Keratinocyte (primary cell): ENCODE results near the gene SDR9C7. TPM values are rescaled to one million over a fixed set of nuclear protein-coding genes. Genes with fewer than 3 reads are reported as not detected.
"Not testable (repeated sequence)": the region's sequence is repeated elsewhere in the genome, so short reads cannot be mapped to it uniquely, and the experiment has no call there.

ENCODE experiments used
- DNase-seq: peaks from one replicate; pipeline ENCODE4 v3.0.0-alpha.2; 2011; ENCODE audit warnings: low read depth, missing footprints, low spot score
- FAIRE-seq: peaks from 2 replicates; lab custom pipeline; 2011; peaks lifted over from hg19 to GRCh38; lab: Jason Lieb, UNC
- H2AFZ ChIP-seq: 2 replicates; pipeline ENCODE4 v1.6.0; 2012; ENCODE audit warnings: low read length, control low read depth, inconsistent platforms; ENCODE audit not compliant: control insufficient read depth
- H3K27ac ChIP-seq: 2 replicates; pipeline ENCODE4 v1.5.1; 2011; ENCODE audit warnings: low read length; ENCODE audit not compliant: control insufficient read depth, insufficient read depth
- H3K27me3 ChIP-seq: 3 replicates; pipeline ENCODE4 v1.6.0; 2011; ENCODE audit warnings: low read length; ENCODE audit not compliant: control insufficient read depth, insufficient read depth; ENCODE audit errors: extremely low read depth
- H3K36me3 ChIP-seq, 2 experiments: 2 replicates in 1 of 2; 3 replicates in 1 of 2; pipeline ENCODE4 v1.5.1; 2011; ENCODE audit warnings: low read length in 2 of 2, mild to moderate bottlenecking in 1 of 2; ENCODE audit not compliant: control insufficient read depth in 2 of 2, insufficient read depth in 2 of 2; ENCODE audit errors: extremely low read depth in 1 of 2
- H3K4me1 ChIP-seq: 3 replicates; pipeline ENCODE4 v1.5.1; 2011; ENCODE audit warnings: low read length; ENCODE audit not compliant: control insufficient read depth, insufficient read depth; ENCODE audit errors: extremely low read depth
- H3K4me2 ChIP-seq: 3 replicates; pipeline ENCODE4 v1.6.0; 2011; ENCODE audit warnings: low read depth, low read length; ENCODE audit not compliant: control insufficient read depth, insufficient read depth; ENCODE audit errors: extremely low read depth
- H3K4me3 ChIP-seq, 3 experiments: fragments of 200-600 bp in 1 of 3; sonication (generic) in 1 of 3; 2 replicates in 2 of 3; 3 replicates in 1 of 3; pipeline ENCODE4 v1.5.1; 2011 to 2016; ENCODE audit warnings: low read length in 3 of 3, mild to moderate bottlenecking in 3 of 3, control low read depth in 2 of 3, inconsistent platforms in 1 of 3, low read depth in 1 of 3, mixed read lengths in 1 of 3, mixed run types in 1 of 3, moderate library complexity in 1 of 3; ENCODE audit not compliant: control insufficient read depth in 2 of 3, insufficient read depth in 2 of 3; ENCODE audit errors: extremely low read depth in 1 of 3
- H3K79me2 ChIP-seq: 2 replicates; pipeline ENCODE4 v1.6.0; 2012; ENCODE audit warnings: low read length; ENCODE audit not compliant: control insufficient read depth, insufficient read depth
- H3K9ac ChIP-seq: 3 replicates; pipeline ENCODE4 v1.6.0; 2011; ENCODE audit warnings: low read length; ENCODE audit not compliant: control insufficient read depth, insufficient read depth; ENCODE audit errors: extremely low read depth
- H3K9me1 ChIP-seq: 3 replicates; pipeline ENCODE4 v1.6.0; 2011; ENCODE audit warnings: low read length; ENCODE audit not compliant: control insufficient read depth, insufficient read depth; ENCODE audit errors: extremely low read depth
- H3K9me3 ChIP-seq: 2 replicates; pipeline ENCODE4 v1.5.1; 2012; ENCODE audit warnings: low read depth, low read length; ENCODE audit not compliant: control insufficient read depth
- H4K20me1 ChIP-seq: 3 replicates; pipeline ENCODE4 v1.6.0; 2011; ENCODE audit warnings: low read length; ENCODE audit not compliant: control insufficient read depth, insufficient read depth; ENCODE audit errors: extremely low read depth
- CTCF ChIP-seq, 3 experiments: IDR thresholded peaks in 1 of 3; conservative IDR thresholded peaks in 1 of 3; optimal IDR thresholded peaks in 1 of 3; 2 replicates in 2 of 3; 3 replicates in 1 of 3; pipeline versions ENCODE3 to v1.5.1; 2011; ENCODE audit warnings: low read length in 3 of 3, mild to moderate bottlenecking in 3 of 3, moderate library complexity in 2 of 3, control low read depth in 1 of 3, inconsistent platforms in 1 of 3; ENCODE audit not compliant: insufficient read depth in 2 of 3; ENCODE audit errors: extremely low read depth in 1 of 3
- EZH2 ChIP-seq: IDR thresholded peaks from one replicate; pipeline ENCODE4 v1.6.1; 2012; ENCODE audit warnings: inconsistent platforms, mild to moderate bottlenecking, low read length, moderate library complexity
- dilution Hi-C: fragments of 300-500 bp; cut with MboI; formaldehyde crosslinking; loops from one replicate; pipeline ENCODE4 v1.7.0; 2020; ENCODE audit warnings: low sequenced_read_pairs; ENCODE audit not compliant: extremely low pct_ligation_motif_present
- polyA plus RNA-seq, 5 experiments: library from polyadenylated mRNA; depleted of rRNA in 3 of 5; stranded (reverse) in 3 of 5; stranded (forward) in 1 of 5; unstranded in 1 of 5; fragments of >200 nt; gene quantifications; 1 replicate in 1 of 5; 2 replicates in 3 of 5; 3 replicates in 1 of 5; pipeline versions ENCODE4 v1.2.1 to v1.2.3, GENCODE V29; 2011 to 2012; ENCODE audit warnings: missing spikeins in 2 of 5, low read depth in 1 of 5, low replicate concordance in 1 of 5

Gene SDR9C7
- polyA plus RNA-seq, 1 donor (not counting 4 experiments of a cell fraction or from before 2014, with no cell fraction given), result 1.3 TPM

- Histone ChIP-seq H3K27ac (no peak overlapping the region), H3K4me3 (no peak overlapping the region), H3K9ac (no peak overlapping the region), H2AFZ (no peak overlapping the region), H3K9me1 (no peaks in the 10 kb centered on the region), H3K36me3 (no peaks in the 10 kb centered on the region), H3K27me3 (no peaks in the 10 kb centered on the region), H4K20me1 (no peaks in the 10 kb centered on the region), H3K4me2 (no peak overlapping the region), H3K9me3 (no peaks in the 10 kb centered on the region), H3K4me1 (peaks cover 4% of the 10 kb centered on the region), H3K79me2 (no peaks in the 10 kb centered on the region)
- FAIRE-seq, result no peak
- dilution Hi-C loops, result no loop called here
- no peak for DNase-seq
- TF ChIP-seq EZH2 (no peak), CTCF (optimal IDR thresholded peaks at IDR 0.05 in 1 of 3, IDR thresholded peaks at IDR 0.05 in 1 of 3, conservative IDR thresholded peaks at IDR 0.05 in 1 of 3; ENCODE audit: extremely low read depth in 1 of 3, insufficient read depth in 2 of 3, low read length in 3 of 3) (no peak)
These were observed 53.8 kb downstream of the SDR9C7 start for GRCh38 chr12:56880125-56880992.

- H3K36me3 ChIP-seq, H3K9ac ChIP-seq, H3K4me1 ChIP-seq, H3K9me1 ChIP-seq, H3K27ac ChIP-seq, H3K4me3 ChIP-seq, FAIRE-seq, DNase-seq, H3K79me2 ChIP-seq, H4K20me1 ChIP-seq, H3K9me3 ChIP-seq, H3K27me3 ChIP-seq, dilution Hi-C loops, H2AFZ ChIP-seq, H3K4me2 ChIP-seq: not testable (repeated sequence)
These were observed 54.7 kb downstream of the SDR9C7 start for GRCh38 chr12:56879240-56880124.
